ENCODE measurements around the gene SPTBN4.
"Not testable (repeated sequence)": the region's sequence is repeated elsewhere in the genome, so short reads cannot be mapped to it uniquely, and the experiment has no call there.

The SPTBN4 gene

GRCh38 chr19:40466219-40466984, 399 bp upstream of the SPTBN4 start:
- H3K4me1 Mint-ChIP-seq (ENCODE audit: low read depth) = peaks cover 25% of the 10 kb centered on the region

GRCh38 chr19:40469011-40469410, 2.2 kb downstream of the SPTBN4 start:
- no peaks in the 10 kb centered on the region for H3K9me3 Mint-ChIP-seq (ENCODE audit: low read depth)
- no peak overlapping the region for H3K27ac Mint-ChIP-seq
- peaks cover 24% of the 10 kb centered on the region for H3K4me1 Mint-ChIP-seq (ENCODE audit: low read depth)
- H3K36me3 Mint-ChIP-seq = no peaks in the 10 kb centered on the region
- peaks cover 5% of the 10 kb centered on the region for H3K27me3 Mint-ChIP-seq
- H3K4me3 Mint-ChIP-seq = peak overlapping the region; percentile 31

More at GRCh38 chr19:40466219-40466984, 399 bp upstream of the SPTBN4 start:
- H3K4me3 Mint-ChIP-seq = peak overlapping the region; percentile 90
- H3K27me3 Mint-ChIP-seq = peaks cover 5% of the 10 kb centered on the region
- H3K9me3 Mint-ChIP-seq (ENCODE audit: low read depth) = no peaks in the 10 kb centered on the region
- peak overlapping the region; percentile 97 for H3K27ac Mint-ChIP-seq
- H3K36me3 Mint-ChIP-seq = no peaks in the 10 kb centered on the region

- no peak overlapping the region for H3K27ac Mint-ChIP-seq
- H3K27me3 Mint-ChIP-seq = peaks cover 7% of the 10 kb centered on the region
- H3K36me3 Mint-ChIP-seq = peaks cover 2% of the 10 kb centered on the region
- H3K4me3 Mint-ChIP-seq = no peak overlapping the region
- H3K9me3 Mint-ChIP-seq (ENCODE audit: low read depth) = no peaks in the 10 kb centered on the region
- H3K4me1 Mint-ChIP-seq (ENCODE audit: low read depth) = peaks cover 9% of the 10 kb centered on the region
Measured at GRCh38 chr19:40471111-40471510, 4.3 kb downstream of the SPTBN4 start.

GRCh38 chr19:40472516-40472915, 5.7 kb downstream of the SPTBN4 start:
- Mint-ChIP-seq H3K27me3 (peaks cover 4% of the 10 kb centered on the region), H3K4me3 (no peak overlapping the region), H3K27ac (no peak overlapping the region), H3K9me3 (ENCODE audit: low read depth) (no peaks in the 10 kb centered on the region), H3K36me3 (peaks cover 2% of the 10 kb centered on the region), H3K4me1 (ENCODE audit: low read depth) (peaks cover 4% of the 10 kb centered on the region)

GRCh38 chr19:40474737-40475136, 7.9 kb downstream of the SPTBN4 start:
- Mint-ChIP-seq H3K4me3 (no peak overlapping the region), H3K27ac (no peak overlapping the region), H3K9me3 (ENCODE audit: low read depth) (no peaks in the 10 kb centered on the region), H3K36me3 (peaks cover 2% of the 10 kb centered on the region), H3K27me3 (peaks cover 3% of the 10 kb centered on the region), H3K4me1 (ENCODE audit: low read depth) (peaks cover 2% of the 10 kb centered on the region)

- not testable (repeated sequence) for H3K4me1 Mint-ChIP-seq (ENCODE audit: low read depth); H3K9me3 Mint-ChIP-seq (ENCODE audit: low read depth); H3K27ac Mint-ChIP-seq; H3K4me3 Mint-ChIP-seq; H3K27me3 Mint-ChIP-seq; H3K36me3 Mint-ChIP-seq
Measured at GRCh38 chr19:40475878-40476644, 9.3 kb downstream of the SPTBN4 start.

GRCh38 chr19:40486017-40486416, 19.2 kb downstream of the SPTBN4 start:
- Mint-ChIP-seq H3K27me3 (peaks cover 16% of the 10 kb centered on the region), H3K36me3 (peaks cover 2% of the 10 kb centered on the region), H3K4me3 (no peak overlapping the region), H3K9me3 (ENCODE audit: low read depth) (no peaks in the 10 kb centered on the region), H3K4me1 (ENCODE audit: low read depth) (peaks cover 4% of the 10 kb centered on the region), H3K27ac (no peak overlapping the region)

GRCh38 chr19:40489882-40490230, 23.1 kb downstream of the SPTBN4 start:
- no peak overlapping the region for H3K27ac Mint-ChIP-seq
- peaks cover 13% of the 10 kb centered on the region for H3K27me3 Mint-ChIP-seq

GRCh38 chr19:40492274-40492673, 25.5 kb downstream of the SPTBN4 start:
- Mint-ChIP-seq H3K4me3 (no peak overlapping the region), H3K36me3 (peaks cover 4% of the 10 kb centered on the region), H3K27ac (no peak overlapping the region), H3K9me3 (ENCODE audit: low read depth) (no peaks in the 10 kb centered on the region), H3K27me3 (peaks cover 15% of the 10 kb centered on the region), H3K4me1 (ENCODE audit: low read depth) (peaks cover 4% of the 10 kb centered on the region)

More at GRCh38 chr19:40489882-40490230, 23.1 kb downstream of the SPTBN4 start:
- Mint-ChIP-seq H3K9me3 (ENCODE audit: low read depth) (no peaks in the 10 kb centered on the region), H3K4me3 (no peak overlapping the region), H3K4me1 (ENCODE audit: low read depth) (peaks cover 4% of the 10 kb centered on the region), H3K36me3 (peaks cover 2% of the 10 kb centered on the region)

GRCh38 chr19:40493778-40494177, 27.0 kb downstream of the SPTBN4 start:
- Mint-ChIP-seq H3K27ac (no peak overlapping the region), H3K9me3 (ENCODE audit: low read depth) (no peaks in the 10 kb centered on the region), H3K4me3 (no peak overlapping the region), H3K27me3 (peaks cover 8% of the 10 kb centered on the region), H3K4me1 (ENCODE audit: low read depth) (no peaks in the 10 kb centered on the region), H3K36me3 (peaks cover 4% of the 10 kb centered on the region)

- Mint-ChIP-seq H3K9me3 (ENCODE audit: low read depth) (no peaks in the 10 kb centered on the region), H3K27ac (no peak overlapping the region), H3K36me3 (peaks cover 4% of the 10 kb centered on the region), H3K4me1 (ENCODE audit: low read depth) (no peaks in the 10 kb centered on the region), H3K4me3 (no peak overlapping the region), H3K27me3 (peaks cover 8% of the 10 kb centered on the region)
Measured at GRCh38 chr19:40494191-40494838, 27.5 kb downstream of the SPTBN4 start.

- H3K27ac Mint-ChIP-seq = no peak overlapping the region
- peaks cover 8% of the 10 kb centered on the region for H3K27me3 Mint-ChIP-seq
- H3K9me3 Mint-ChIP-seq (ENCODE audit: low read depth) = no peaks in the 10 kb centered on the region
- H3K4me1 Mint-ChIP-seq (ENCODE audit: low read depth) = no peaks in the 10 kb centered on the region
- H3K4me3 Mint-ChIP-seq = no peak overlapping the region
- peaks cover 2% of the 10 kb centered on the region for H3K36me3 Mint-ChIP-seq
Measured at GRCh38 chr19:40497214-40497613, 30.4 kb downstream of the SPTBN4 start.

- no peak overlapping the region for H3K27ac Mint-ChIP-seq
- no peaks in the 10 kb centered on the region for H3K9me3 Mint-ChIP-seq (ENCODE audit: low read depth)
- H3K27me3 Mint-ChIP-seq = peaks cover 8% of the 10 kb centered on the region
- H3K4me1 Mint-ChIP-seq (ENCODE audit: low read depth) = no peaks in the 10 kb centered on the region
- peaks cover 2% of the 10 kb centered on the region for H3K36me3 Mint-ChIP-seq
- no peak overlapping the region for H3K4me3 Mint-ChIP-seq
Measured at GRCh38 chr19:40499320-40499719, 32.5 kb downstream of the SPTBN4 start.

- H3K9me3 Mint-ChIP-seq (ENCODE audit: low read depth) = not testable (repeated sequence)
Measured at GRCh38 chr19:40500678-40501530, 34.1 kb downstream of the SPTBN4 start.

More at GRCh38 chr19:40500678-40501530, 34.1 kb downstream of the SPTBN4 start:
- not testable (repeated sequence) for H3K27me3 Mint-ChIP-seq; H3K27ac Mint-ChIP-seq; H3K36me3 Mint-ChIP-seq; H3K4me3 Mint-ChIP-seq; H3K4me1 Mint-ChIP-seq (ENCODE audit: low read depth)

Data from activated naive CD8-positive, alpha-beta T cell (primary cell).